Hepatocyte (in vitro differentiated cells): ENCODE results near the gene KIF22. TPM values are rescaled to one million over a fixed set of nuclear protein-coding genes. Genes with fewer than 3 reads are reported as not detected.

Source experiments
- DNase-seq: peaks from one replicate; pipeline ENCODE4 v3.0.0-alpha.2; 2016; ENCODE audit warnings: low spot score
- H2AFZ ChIP-seq: fragments of 200-600 bp; sonication (generic); 2 replicates; pipeline ENCODE4 v1.6.0; 2016; ENCODE audit warnings: antibody characterized with exemption, mild to moderate bottlenecking
- H3K27ac ChIP-seq: fragments of 200-600 bp; sonication (generic); 2 replicates; pipeline ENCODE4 v1.5.1; 2016; ENCODE audit warnings: mild to moderate bottlenecking
- H3K27me3 ChIP-seq: fragments of 200-600 bp; sonication (generic); 2 replicates; pipeline ENCODE4 v1.6.1; 2016
- H3K36me3 ChIP-seq: fragments of 200-600 bp; sonication (generic); replicated peaks from 2 replicates; pipeline ENCODE4 v1.5.1; 2016; ENCODE audit warnings: low read depth; ENCODE audit not compliant: insufficient read depth
- H3K4me1 ChIP-seq: fragments of 200-600 bp; sonication (generic); 2 replicates; pipeline ENCODE4 v1.5.1; 2016; ENCODE audit warnings: mild to moderate bottlenecking, moderate library complexity; ENCODE audit not compliant: insufficient read depth
- H3K4me2 ChIP-seq: fragments of 200-600 bp; sonication (generic); 2 replicates; pipeline ENCODE4 v1.6.0; 2016
- H3K4me3 ChIP-seq: fragments of 200-600 bp; sonication (generic); 2 replicates; pipeline ENCODE4 v1.5.1; 2016; ENCODE audit warnings: mild to moderate bottlenecking
- H3K79me2 ChIP-seq: fragments of 200-600 bp; sonication (generic); 2 replicates; pipeline ENCODE4 v1.6.0; 2017; ENCODE audit warnings: mild to moderate bottlenecking
- H3K9me2 ChIP-seq: fragments of 200-600 bp; sonication (generic); replicated peaks from 2 replicates; pipeline ENCODE4 v1.6.0; 2017; ENCODE audit warnings: mild to moderate bottlenecking; ENCODE audit not compliant: insufficient read depth
- H3K9me3 ChIP-seq: fragments of 200-600 bp; sonication (generic); 2 replicates; pipeline ENCODE4 v1.5.1; 2016; ENCODE audit warnings: low read depth, mild to moderate bottlenecking
- H4K20me1 ChIP-seq: fragments of 200-600 bp; sonication (generic); 2 replicates; pipeline ENCODE4 v1.6.0; 2016; ENCODE audit warnings: mild to moderate bottlenecking; ENCODE audit not compliant: insufficient read depth, poor library complexity, severe bottlenecking
- CTCF ChIP-seq: fragments of 200-600 bp; sonication (generic); IDR thresholded peaks from 2 replicates; pipeline ENCODE4 v1.5.1; 2016; ENCODE audit warnings: antibody characterized with exemption, mild to moderate bottlenecking; ENCODE audit not compliant: poor library complexity
- EZH2 ChIP-seq: fragments of 200-600 bp; sonication (generic); IDR thresholded peaks from 2 replicates; pipeline ENCODE4 v1.6.1; 2016; ENCODE audit warnings: antibody characterized with exemption, mild to moderate bottlenecking, borderline replicate concordance
- EZH2phosphoT487 ChIP-seq: fragments of 200-600 bp; sonication (generic); IDR thresholded peaks from one replicate; pipeline ENCODE4 v1.6.1; 2018; ENCODE audit warnings: antibody characterized with exemption, mild to moderate bottlenecking, low read depth, moderate library complexity; ENCODE audit not compliant: unreplicated experiment, severe bottlenecking
- WGBS: methylation state at CpG from one replicate; pipeline ENCODE4 v1.1.6; 2016; ENCODE audit warnings: low lambda C conversion rate; ENCODE audit errors: missing lambda C conversion rate; 5-methylcytosine and 5-hydroxymethylcytosine counted together
- polyA plus RNA-seq: library from polyadenylated mRNA; unstranded; fragments of >200 nt; fragmentation: Nextera tagmentation; extraction: Ambion mirVana; gene quantifications from 2 replicates; pipeline ENCODE4 v1.2.1, GENCODE V29; 2016
- total RNA-seq: library from RNA; depleted of rRNA; stranded (reverse); fragments of >200 nt; gene quantifications from 2 replicates; pipeline ENCODE4 v1.2.3, GENCODE V29; 2014

The KIF22 gene
- total and polyA plus RNA-seq, 2 experiments from 2014 or later, result 42.5 to 42.6 TPM

DNA sequence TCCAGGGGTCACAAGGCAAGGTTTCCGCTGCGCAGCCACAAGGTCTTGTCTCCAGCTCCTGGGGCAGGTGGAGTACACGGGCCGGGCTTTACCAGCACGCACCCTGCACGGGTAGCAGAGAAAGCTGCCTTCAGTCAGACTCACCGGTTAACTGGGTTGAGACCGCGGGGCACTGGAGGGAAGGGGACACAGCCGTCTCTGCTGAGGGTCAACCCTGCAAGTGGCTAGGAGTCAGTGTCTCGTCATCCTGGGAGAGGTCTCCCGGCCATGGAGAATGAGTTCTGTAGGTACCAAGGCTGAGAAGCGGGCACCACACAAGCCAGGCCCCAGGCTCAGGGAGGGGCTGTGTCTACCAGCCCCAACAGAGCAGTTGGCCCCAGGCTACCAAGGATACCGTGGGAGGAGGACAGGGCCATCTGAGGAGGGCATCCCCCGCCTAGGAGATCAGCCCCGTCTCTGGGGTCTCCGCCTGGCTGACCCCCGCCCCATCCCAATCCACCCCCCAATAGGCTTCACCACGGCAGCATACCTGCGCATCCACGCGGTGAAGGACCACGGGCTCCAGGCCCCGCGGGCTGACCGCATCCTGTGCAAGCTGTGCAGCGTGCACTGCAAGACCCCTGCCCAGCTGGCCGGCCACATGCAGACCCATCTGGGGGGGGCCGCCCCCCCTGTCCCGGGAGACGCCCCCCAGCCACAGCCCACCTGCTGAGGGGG is 18.6 kb downstream of the KIF22 start:
- H3K4me2 ChIP-seq, result peak overlapping the region; percentile 91
- DNase-seq, result no peak
- WGBS, result 92% methylated on average over 23 of the region's 31 CpGs
- no peak for TF ChIP-seq EZH2
- H3K9me2 ChIP-seq, result no peaks in the 10 kb centered on the region
- H3K4me3 ChIP-seq, result no peak overlapping the region
- H3K36me3 ChIP-seq, result no peaks in the 10 kb centered on the region
- peak overlapping the region; percentile 93 for H3K27ac ChIP-seq
- no peaks in the 10 kb centered on the region for H3K27me3 ChIP-seq
- peaks cover 24% of the 10 kb centered on the region for H4K20me1 ChIP-seq
- no peaks in the 10 kb centered on the region for H3K9me3 ChIP-seq
- H2AFZ ChIP-seq, result no peak overlapping the region
- peaks cover 44% of the 10 kb centered on the region for H3K79me2 ChIP-seq
- H3K4me1 ChIP-seq, result peaks cover 38% of the 10 kb centered on the region

- Histone ChIP-seq H3K36me3 (no peaks in the 10 kb centered on the region), H3K9me2 (no peaks in the 10 kb centered on the region), H3K27me3 (no peaks in the 10 kb centered on the region), H4K20me1 (peaks cover 24% of the 10 kb centered on the region), H2AFZ (no peak overlapping the region), H3K9me3 (no peaks in the 10 kb centered on the region), H3K79me2 (peaks cover 42% of the 10 kb centered on the region), H3K27ac (peak overlapping the region; percentile 93), H3K4me1 (peaks cover 37% of the 10 kb centered on the region), H3K4me2 (peak overlapping the region; percentile 91), H3K4me3 (no peak overlapping the region)
- 67% methylated on average over 20 of the region's 23 CpGs for WGBS
- TF ChIP-seq EZH2 (no peak), EZH2phosphoT487 (no peak), CTCF (no peak)
- no peak for DNase-seq
Measured at GRCh38 chr16:29809850-29810698, 19.5 kb downstream of the KIF22 start.

DNA sequence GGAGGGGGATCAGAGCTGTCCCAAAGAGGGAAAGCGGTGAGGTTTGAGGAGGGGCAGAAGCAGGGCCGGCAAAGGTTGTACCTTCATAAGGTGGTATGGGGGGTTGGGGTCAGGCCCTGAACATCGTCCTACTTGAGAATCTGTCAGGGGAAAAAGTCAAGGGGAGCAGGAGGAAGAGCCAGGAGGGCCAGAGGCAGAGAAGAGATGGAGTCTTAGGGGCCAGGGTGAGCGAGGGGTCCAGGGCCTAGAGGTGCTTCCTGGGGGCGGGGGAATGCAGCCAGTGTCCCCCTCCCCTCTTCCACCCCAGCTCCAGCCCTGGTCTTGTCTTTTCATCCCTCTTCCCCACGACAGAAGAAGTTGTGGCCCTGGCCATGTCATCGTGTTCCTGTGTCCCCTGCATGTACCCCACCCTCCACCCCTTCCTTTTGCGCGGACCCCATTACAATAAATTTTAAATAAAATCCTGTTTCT is 20.2 kb downstream of the KIF22 start:
- Histone ChIP-seq H3K4me3 (no peak overlapping the region), H3K9me3 (no peaks in the 10 kb centered on the region), H3K27ac (peak overlapping the region; percentile 93), H3K27me3 (no peaks in the 10 kb centered on the region), H3K9me2 (no peaks in the 10 kb centered on the region), H3K36me3 (no peaks in the 10 kb centered on the region), H3K79me2 (peaks cover 44% of the 10 kb centered on the region), H2AFZ (no peak overlapping the region), H4K20me1 (peaks cover 24% of the 10 kb centered on the region), H3K4me2 (peak overlapping the region; percentile 91), H3K4me1 (peaks cover 40% of the 10 kb centered on the region)
- TF ChIP-seq CTCF (no peak), EZH2phosphoT487 (no peak), EZH2 (no peak)
- DNase-seq, result no peak
- 26% methylated on average over 7 of the region's 9 CpGs for WGBS
